C1 segment of cervical spinal cord (tissue), 14 donors: ENCODE results near the gene VPS52.
"Not testable (repeated sequence)": the region's sequence is repeated elsewhere in the genome, so short reads cannot be mapped to it uniquely, and the experiment has no call there.

Experiments used
- DNase-seq, 14 donors: peaks; one replicate each; lab custom pipeline; 2025; lab: John Stamatoyannopoulos, UW

The VPS52 gene

GRCh38 chr6:33304216-33304615 lies 32.5 kb upstream of the VPS52 start:
- DNase-seq = no peak

DNA sequence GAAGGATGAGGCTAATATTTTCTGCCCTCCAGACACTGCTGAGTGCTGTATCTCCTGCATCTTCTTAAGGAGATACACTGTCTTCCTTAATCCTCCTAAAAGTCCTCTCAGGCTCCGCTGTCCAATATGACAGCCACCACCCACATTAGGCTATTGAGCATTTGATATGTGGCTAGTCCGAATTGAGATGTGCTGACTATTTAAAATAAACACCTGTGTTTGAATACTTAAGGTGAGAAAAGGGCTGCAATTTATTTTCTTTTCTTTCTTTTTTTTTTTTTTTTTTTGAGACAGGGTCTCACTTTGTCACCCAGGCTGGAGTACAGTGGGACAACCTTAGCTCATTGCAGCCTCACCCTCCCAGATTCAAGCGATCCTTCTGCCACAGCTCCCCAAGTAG lies 30.2 kb upstream of the VPS52 start:
- no peak for DNase-seq

DNA sequence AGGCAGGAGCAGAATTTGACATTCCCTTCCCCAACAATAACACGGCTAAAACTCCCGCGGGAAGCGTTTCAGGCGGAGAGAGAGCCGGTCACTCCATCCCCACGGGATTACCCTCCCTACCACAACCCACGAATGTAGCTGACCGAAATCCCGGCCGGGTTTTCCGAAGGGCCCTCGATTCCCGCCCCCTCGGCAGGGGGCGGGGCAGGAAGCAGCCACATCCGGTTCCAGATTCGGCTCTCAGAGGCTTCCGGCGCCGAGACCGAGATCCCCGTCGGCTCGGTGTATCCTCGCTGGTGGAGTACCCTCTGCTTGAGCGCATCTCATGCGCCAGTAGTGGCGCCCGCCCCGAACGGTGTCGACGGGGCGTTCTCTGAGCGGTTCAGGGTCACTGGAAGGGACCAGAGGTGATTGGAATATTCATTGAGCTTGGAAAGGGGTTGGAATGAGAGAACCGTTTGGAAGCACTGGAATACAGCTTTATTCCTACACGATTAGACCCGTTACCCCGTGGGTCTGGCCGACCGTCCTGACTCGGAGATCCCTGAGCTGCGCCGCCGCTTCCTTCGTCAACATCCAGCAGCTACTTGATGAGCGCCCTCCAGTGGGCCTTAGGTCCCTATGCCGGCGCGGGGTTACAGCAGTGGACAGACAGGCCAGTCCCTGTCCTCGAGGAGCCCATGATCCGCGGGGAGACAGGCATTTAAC lies 27.7 kb upstream of the VPS52 start:
- peak; percentile 55 to 90 (median 84) for DNase-seq

GRCh38 chr6:33298773-33299236 lies 27.1 kb upstream of the VPS52 start, which contains the start of gene RGL2:
RGL2 (minus strand) TSS chr6:33298942; CDS start chr6:33298610, 332 bp downstream.
- peak in 12 of 14 donors; percentile 72 to 89 (median 86) for DNase-seq

DNA sequence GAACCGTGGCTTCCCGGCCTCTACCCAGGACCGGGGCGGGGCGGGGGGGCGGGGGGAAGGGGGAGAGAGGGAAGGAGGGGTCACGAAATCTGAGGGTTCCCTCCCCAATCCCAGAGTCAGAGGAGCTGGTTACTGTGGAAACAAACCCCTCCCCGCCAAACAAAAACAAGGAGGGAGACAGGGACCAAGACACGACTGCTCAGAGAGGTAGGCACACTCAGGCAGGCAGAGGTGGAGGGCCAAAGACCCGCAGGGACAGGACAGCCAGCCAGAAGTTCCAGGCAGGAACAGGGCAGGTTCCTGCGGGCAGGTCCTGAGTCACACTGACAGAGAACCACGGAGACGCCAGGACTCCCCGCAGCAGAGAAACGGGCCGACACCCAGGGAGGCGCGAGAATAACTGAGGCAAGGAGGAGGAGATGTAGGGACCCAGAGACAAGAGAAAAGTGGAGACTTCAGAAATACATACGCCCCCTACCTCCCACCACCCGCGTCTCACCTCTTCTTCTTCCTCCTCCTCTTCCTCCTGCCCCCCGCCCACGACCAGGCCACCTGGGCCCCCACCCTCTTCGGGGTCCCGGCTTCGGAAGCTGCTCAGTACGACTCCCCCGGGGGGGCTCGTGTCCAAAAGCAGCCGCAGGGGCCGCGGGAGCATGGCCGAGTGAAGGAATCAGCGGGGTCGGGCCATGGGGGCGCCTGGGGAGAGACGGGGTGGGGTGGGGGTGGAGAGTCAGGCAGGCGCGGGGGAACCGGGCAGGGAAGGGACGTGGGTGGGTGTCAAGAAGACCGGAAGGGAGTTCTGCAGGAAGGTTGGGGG lies 26.5 kb upstream of the VPS52 start:
- peak in 8 of 14 donors; percentile 40 to 71 (median 58) for DNase-seq

GRCh38 chr6:33297406-33297955 lies 25.8 kb upstream of the VPS52 start:
- DNase-seq = peak in 5 of 14 donors; percentile 21 to 65 (median 51)

DNA sequence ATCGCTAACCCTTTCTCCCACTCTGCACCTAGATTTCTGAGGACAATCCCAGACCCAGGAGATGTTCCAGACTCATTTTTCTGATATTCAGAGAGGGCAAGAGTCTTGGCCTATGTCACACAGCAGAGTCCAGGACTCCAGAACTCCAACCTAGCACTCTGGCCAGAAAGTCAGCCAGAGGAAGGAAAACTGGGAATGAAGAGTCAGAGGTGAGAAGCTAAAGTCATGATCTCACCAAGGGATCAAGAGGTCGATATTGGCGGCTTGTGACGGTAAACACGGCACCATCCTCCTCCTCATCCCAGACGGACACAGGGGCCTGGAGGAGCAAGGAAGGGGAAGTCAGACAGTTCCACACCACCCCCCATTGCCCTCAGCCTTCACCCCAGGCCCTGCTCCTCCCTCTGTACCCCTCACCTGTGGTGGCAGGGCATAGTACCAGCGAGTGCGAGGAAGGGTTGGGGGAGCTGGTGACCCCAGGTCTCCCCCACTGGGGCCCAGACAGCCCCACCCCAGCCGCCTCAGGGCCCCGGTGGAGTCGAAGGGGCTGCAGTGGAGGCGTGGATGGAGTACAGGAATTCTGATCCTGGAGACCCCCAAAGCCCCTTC lies 25.2 kb upstream of the VPS52 start:
- DNase-seq = no peak

- no peak for DNase-seq
Observed at GRCh38 chr6:33295621-33296369, 24.1 kb upstream of the VPS52 start.

- no peak for DNase-seq
Observed at GRCh38 chr6:33294086-33294823, 22.6 kb upstream of the VPS52 start.

DNA sequence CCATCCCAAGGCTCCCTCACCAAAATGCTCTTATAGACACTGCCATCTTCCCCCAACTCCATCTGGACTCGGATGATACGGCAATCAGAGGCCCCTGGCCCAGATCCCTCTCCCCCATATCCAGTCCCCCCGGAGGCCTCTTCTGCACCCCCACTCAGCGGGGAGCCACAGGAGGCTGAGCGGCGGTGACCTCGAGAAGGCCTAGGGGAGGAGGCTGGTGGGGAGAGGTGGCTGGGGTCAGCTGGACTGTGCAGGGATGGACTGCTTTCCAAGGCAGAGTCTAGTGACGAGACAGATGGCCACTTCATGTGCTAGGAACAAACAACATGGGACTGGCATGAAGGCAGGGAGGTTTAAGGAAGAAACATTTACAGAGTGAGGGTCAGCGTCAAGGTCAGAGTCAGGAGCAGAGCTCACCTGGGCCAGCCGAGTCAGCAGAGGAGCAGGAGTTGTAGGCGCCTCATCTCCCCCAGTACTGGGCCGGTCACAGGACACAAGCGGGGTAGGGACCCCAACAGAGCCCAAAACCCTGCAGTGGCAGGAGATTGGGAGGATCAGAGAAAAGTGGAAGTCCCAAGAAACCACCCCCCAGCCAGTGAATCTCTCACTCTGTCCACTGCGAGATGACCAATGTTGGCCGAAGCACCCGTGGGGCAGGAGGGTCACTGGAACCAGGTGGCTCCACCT lies 21.5 kb upstream of the VPS52 start:
- DNase-seq = no peak

DNA sequence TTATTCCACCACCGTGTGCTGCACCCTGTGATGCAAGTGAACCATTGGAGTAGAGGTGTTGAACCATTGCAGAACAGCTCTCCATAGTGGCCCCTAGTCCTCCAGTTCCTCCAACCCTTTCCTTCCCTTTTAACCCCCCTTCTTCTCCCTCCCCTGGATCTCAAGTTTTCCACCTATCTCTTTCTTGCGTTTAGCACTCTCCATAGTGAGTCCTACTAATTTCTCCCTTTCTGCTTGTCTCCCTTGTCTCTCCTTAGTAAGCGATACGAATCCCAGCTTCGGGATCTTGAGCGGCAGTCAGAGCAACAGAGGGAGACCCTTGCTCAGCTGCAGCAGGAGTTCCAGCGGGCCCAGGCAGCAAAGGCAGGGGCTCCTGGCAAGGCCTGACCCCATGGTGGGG lies 18.8 kb upstream of the VPS52 start:
- no peak for DNase-seq

- DNase-seq = no peak
Observed at GRCh38 chr6:33289784-33290315, 18.2 kb upstream of the VPS52 start.

- DNase-seq = peak in 13 of 14 donors; percentile 60 to 98 (median 90)
Observed at GRCh38 chr6:33288921-33289783, 17.5 kb upstream of the VPS52 start, which contains the start of the genes PFDN6 and WDR46. PFDN6 (plus strand) TSS chr6:33289601; CDS start chr6:33289857, 256 bp downstream. WDR46 (minus strand) TSS chr6:33289239; CDS start chr6:33289170, 69 bp downstream.

GRCh38 chr6:33288141-33288920 lies 16.7 kb upstream of the VPS52 start:
- no peak for DNase-seq

DNA sequence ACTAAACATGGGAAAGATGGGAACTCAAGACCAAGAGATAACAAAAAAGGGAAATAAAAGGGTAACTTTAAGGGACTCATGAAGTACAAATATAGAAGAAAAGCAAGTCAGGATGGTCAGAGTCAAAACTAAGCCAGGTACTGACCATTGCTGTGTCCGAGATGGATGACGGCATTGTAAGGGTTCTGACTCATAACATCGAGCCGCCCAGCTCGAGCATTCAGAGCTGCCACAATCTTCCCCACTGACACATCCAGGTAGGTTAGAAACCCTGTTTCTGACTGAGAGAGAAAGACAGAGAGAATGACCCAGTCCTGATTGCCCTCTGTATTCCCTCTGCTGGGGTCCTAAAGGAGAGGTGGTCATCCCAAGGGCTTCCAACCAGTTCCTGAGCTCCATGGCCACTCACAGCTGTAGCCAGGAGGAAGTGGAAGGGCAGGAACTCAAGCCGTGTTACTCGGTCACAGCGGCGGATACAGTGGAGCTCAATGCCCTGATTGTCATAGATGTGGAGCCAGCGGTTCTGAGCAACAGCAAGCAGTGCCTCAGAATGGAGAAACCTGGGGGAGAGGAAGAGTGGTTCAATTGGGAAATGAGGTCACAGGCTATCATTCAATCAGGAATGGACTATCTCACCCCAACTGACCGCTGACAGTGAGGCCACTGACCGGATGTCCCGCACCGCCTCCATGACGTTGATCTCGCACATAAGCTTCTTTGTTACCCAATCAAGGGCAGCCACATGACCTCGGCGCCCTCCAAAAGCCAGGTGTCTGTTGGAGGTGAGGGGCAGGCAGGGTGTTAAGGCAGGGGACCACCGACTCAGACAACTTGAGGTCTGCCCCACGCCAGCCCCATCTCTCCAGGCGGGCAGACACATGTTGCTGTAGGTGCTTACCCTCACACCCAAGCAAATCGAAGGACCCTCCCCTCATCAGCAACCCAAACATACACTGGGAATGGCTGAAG lies 15.6 kb upstream of the VPS52 start:
- DNase-seq = no peak

DNA sequence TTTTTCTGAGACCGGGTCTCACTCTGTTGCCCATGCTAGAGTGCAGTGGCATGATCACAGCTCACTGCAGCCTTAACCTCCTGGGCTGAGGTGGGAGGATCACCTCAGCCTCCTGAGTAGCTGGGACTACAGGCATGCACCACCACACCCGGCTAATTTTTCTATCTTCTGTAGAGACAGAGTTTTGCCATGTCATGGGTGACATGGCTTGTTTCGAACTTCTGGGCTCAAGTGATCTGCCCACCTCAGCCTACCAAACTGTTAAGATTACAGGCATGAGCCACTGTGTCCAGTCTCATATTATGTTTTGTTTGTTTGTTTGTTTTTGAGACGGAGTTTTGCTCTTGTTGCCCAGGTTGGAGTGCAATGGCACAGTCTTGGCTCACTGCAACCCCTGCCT lies 13.5 kb upstream of the VPS52 start:
- not testable (repeated sequence) for DNase-seq
